ENCODE results near the gene HAPSTR1. TPM values are rescaled to one million over a fixed set of nuclear protein-coding genes. Genes with fewer than 3 reads are reported as not detected.

HAPSTR1 gene
- total and polyA plus RNA-seq, 2 donors (not counting 3 experiments of a cell fraction or from before 2014, with no cell fraction given) = 15.7 to 63.7 TPM

DNA sequence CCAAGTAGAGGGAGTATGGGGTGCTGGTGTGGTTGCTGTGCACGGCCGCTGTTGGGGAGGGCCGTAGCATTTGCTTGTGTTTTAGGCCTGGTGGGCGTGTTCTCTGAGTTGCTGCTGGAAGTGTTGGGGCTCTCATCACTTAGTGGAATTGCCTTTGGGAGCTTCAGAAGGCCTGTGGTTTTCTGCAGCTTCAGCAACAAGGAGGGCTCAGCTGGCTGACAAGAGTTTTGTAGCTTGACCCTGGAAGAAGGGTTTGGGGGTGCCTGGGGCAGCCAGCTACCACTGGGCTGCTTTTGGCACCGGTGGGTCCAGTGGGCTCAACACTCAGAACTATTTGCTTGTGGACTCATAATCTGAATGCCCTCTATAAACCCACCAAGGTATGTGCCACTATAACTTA is 30.9 kb downstream of the HAPSTR1 start:
- no peak overlapping the region for H3K9ac ChIP-seq (replicated peaks; ENCODE audit: extremely low read depth, insufficient read depth, low read length)

DNA sequence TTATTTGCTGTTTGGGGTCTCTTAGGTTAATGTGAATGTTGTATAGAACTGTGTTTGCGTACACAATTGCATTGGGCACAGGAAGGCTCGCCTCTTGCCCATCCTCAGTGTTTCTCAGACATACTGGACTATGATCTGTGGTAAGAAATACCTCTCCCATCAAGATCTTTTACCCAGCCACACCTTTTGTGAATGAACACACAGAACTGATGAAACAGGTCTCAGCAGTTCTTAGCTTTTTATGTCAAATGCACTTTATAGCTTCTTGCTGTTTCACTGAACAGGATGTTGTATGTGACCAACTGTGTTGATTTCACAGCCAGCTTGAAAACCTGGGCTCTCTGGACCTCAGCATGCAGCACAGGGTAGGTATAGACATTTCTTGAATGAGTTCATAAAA is 31.5 kb downstream of the HAPSTR1 start:
- peaks cover 11% of the 10 kb centered on the region for H3K4me1 ChIP-seq (ENCODE audit: control insufficient read depth, extremely low read depth, insufficient read depth, low read length)
- no peak for FAIRE-seq
- H3K9me1 ChIP-seq (replicated peaks; ENCODE audit: control insufficient read depth, extremely low read depth, insufficient read depth, low read length) = no peaks in the 10 kb centered on the region
- no peak overlapping the region for H2AFZ ChIP-seq (ENCODE audit: low read depth, low read length)
- dilution Hi-C loops (cut with MboI; ENCODE audit: extremely low pct_ligation_motif_present, low sequenced_read_pairs) = no loop called here
- CTCF ChIA-PET = no interaction called here
- BruUV-seq (replicated peaks) = no TSS peak
- no peak for DNase-seq (ENCODE audit: low read depth, low spot score)
- no peak for TF ChIP-seq POLR2AphosphoS5 (IDR thresholded peaks at IDR 0.05; ENCODE audit: insufficient read depth, low read depth, low read length)
- TF ChIP-seq FOS (IDR thresholded peaks at IDR 0.05; ENCODE audit: borderline replicate concordance, insufficient read depth, low read length) = no peak
- TF ChIP-seq, protein P1, sequence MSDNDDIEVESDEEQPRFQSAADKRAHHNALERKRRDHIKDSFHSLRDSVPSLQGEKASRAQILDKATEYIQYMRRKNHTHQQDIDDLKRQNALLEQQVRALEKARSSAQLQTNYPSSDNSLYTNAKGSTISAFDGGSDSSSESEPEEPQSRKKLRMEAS (IDR thresholded peaks at IDR 0.05; ENCODE audit: insufficient read depth, insufficient read length) = no peak
- no peak for TF ChIP-seq EZH2 (IDR thresholded peaks at IDR 0.05; ENCODE audit: borderline replicate concordance, low read depth, low read length, severe bottlenecking)
- TF ChIP-seq MYC (IDR thresholded peaks at IDR 0.05; ENCODE audit: low read depth, low read length) = no peak
- TF ChIP-seq, protein P2, sequence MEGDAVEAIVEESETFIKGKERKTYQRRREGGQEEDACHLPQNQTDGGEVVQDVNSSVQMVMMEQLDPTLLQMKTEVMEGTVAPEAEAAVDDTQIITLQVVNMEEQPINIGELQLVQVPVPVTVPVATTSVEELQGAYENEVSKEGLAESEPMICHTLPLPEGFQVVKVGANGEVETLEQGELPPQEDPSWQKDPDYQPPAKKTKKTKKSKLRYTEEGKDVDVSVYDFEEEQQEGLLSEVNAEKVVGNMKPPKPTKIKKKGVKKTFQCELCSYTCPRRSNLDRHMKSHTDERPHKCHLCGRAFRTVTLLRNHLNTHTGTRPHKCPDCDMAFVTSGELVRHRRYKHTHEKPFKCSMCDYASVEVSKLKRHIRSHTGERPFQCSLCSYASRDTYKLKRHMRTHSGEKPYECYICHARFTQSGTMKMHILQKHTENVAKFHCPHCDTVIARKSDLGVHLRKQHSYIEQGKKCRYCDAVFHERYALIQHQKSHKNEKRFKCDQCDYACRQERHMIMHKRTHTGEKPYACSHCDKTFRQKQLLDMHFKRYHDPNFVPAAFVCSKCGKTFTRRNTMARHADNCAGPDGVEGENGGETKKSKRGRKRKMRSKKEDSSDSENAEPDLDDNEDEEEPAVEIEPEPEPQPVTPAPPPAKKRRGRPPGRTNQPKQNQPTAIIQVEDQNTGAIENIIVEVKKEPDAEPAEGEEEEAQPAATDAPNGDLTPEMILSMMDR (IDR thresholded peaks at IDR 0.05; ENCODE audit: extremely low read depth in 1 of 2, insufficient read depth in 1 of 2, low read depth in 1 of 2, low read length in 2 of 2) = no peak
- no peak for TF ChIP-seq POLR2A (IDR thresholded peaks at IDR 0.05; ENCODE audit: low read depth, low read length)
- TF ChIP-seq JUN (IDR thresholded peaks at IDR 0.05; ENCODE audit: borderline replicate concordance, insufficient read depth, insufficient read length, low read depth) = no peak
- no peak for TF ChIP-seq GATA2 (IDR thresholded peaks at IDR 0.05; ENCODE audit: insufficient read depth, insufficient read length, low read depth, low read length)
- H3K9me3 ChIP-seq (replicated peaks; ENCODE audit: control insufficient read depth, insufficient read depth, low read length) = no peaks in the 10 kb centered on the region
- no peak overlapping the region for H3K27ac ChIP-seq (ENCODE audit: insufficient read depth, low read depth, low read length)
- POLR2A ChIA-PET = interaction anchor here (0.6 kb wide), 1 partner anchor 32 kb away, joined by 4 read pairs; no protein-coding TSS in a partner anchor
- H3K27me3 ChIP-seq (ENCODE audit: control insufficient read depth in 2 of 2, insufficient read depth in 2 of 2, low read length in 2 of 2) = no peaks in the 10 kb centered on the region
- peaks cover 7 to 10% of the 10 kb centered on the region in 2 experiments for H3K36me3 ChIP-seq (ENCODE audit: control insufficient read depth in 2 of 2, extremely low read depth in 1 of 2, insufficient read depth in 2 of 2, low read length in 2 of 2)
- intact Hi-C loops (cut with micrococcal nuclease) = no loop called here
- H3K9ac ChIP-seq (replicated peaks; ENCODE audit: extremely low read depth, insufficient read depth, low read length) = no peak overlapping the region
- peaks cover 4% of the 10 kb centered on the region for H4K20me1 ChIP-seq (replicated peaks; ENCODE audit: control insufficient read depth, extremely low read depth, insufficient read depth, low read length)
- peaks cover 49% of the 10 kb centered on the region for H3K79me2 ChIP-seq (ENCODE audit: control insufficient read depth, insufficient read depth, low read length)
- no peak overlapping the region for H3K4me3 ChIP-seq (replicated peaks in 1 of 3; ENCODE audit: insufficient read depth in 1 of 3, low read depth in 1 of 3, low read length in 3 of 3)
- H3K4me2 ChIP-seq (ENCODE audit: insufficient read depth, low read length) = no peak overlapping the region

More for the DNA sequence above, 30.9 kb downstream of the HAPSTR1 start:
- no peak overlapping the region for H3K27ac ChIP-seq (ENCODE audit: insufficient read depth, low read depth, low read length)
- no TSS peak for BruUV-seq (replicated peaks)
- intact Hi-C loops (cut with micrococcal nuclease) (no loop called here), dilution Hi-C loops (cut with MboI; ENCODE audit: extremely low pct_ligation_motif_present, low sequenced_read_pairs) (no loop called here)
- peaks cover 53% of the 10 kb centered on the region for H3K79me2 ChIP-seq (ENCODE audit: control insufficient read depth, insufficient read depth, low read length)
- no peak for DNase-seq (ENCODE audit: low read depth, low spot score)
- no peaks in the 10 kb centered on the region for H3K9me3 ChIP-seq (replicated peaks; ENCODE audit: control insufficient read depth, insufficient read depth, low read length)
- H3K4me1 ChIP-seq (ENCODE audit: control insufficient read depth, extremely low read depth, insufficient read depth, low read length) = peaks cover 6% of the 10 kb centered on the region
- POLR2A ChIA-PET = interaction anchor here (0.6 kb wide), 1 partner anchor 31 kb away, joined by 4 read pairs; no protein-coding TSS in a partner anchor
- TF ChIP-seq MYC (IDR thresholded peaks at IDR 0.05; ENCODE audit: low read depth, low read length) = no peak
- TF ChIP-seq, protein P2 (IDR thresholded peaks at IDR 0.05; ENCODE audit: extremely low read depth in 1 of 2, insufficient read depth in 1 of 2, low read depth in 1 of 2, low read length in 2 of 2) = no peak
- no peak for TF ChIP-seq POLR2A (IDR thresholded peaks at IDR 0.05; ENCODE audit: low read depth, low read length)
- no peaks in the 10 kb centered on the region for H3K27me3 ChIP-seq (ENCODE audit: control insufficient read depth in 2 of 2, insufficient read depth in 2 of 2, low read length in 2 of 2)
- no peak overlapping the region for H3K4me2 ChIP-seq (ENCODE audit: insufficient read depth, low read length)
- CTCF ChIA-PET = no interaction called here
- H2AFZ ChIP-seq (ENCODE audit: low read depth, low read length) = no peak overlapping the region
- peaks cover 8 to 13% of the 10 kb centered on the region in 2 experiments for H3K36me3 ChIP-seq (ENCODE audit: control insufficient read depth in 2 of 2, extremely low read depth in 1 of 2, insufficient read depth in 2 of 2, low read length in 2 of 2)
- H3K9me1 ChIP-seq (replicated peaks; ENCODE audit: control insufficient read depth, extremely low read depth, insufficient read depth, low read length) = no peaks in the 10 kb centered on the region
- peaks cover 8% of the 10 kb centered on the region for H4K20me1 ChIP-seq (replicated peaks; ENCODE audit: control insufficient read depth, extremely low read depth, insufficient read depth, low read length)
- H3K4me3 ChIP-seq (replicated peaks in 1 of 3; ENCODE audit: insufficient read depth in 1 of 3, low read depth in 1 of 3, low read length in 3 of 3) = no peak overlapping the region
- FAIRE-seq = no peak
